Neuronal stem cell (in vitro differentiated cells): ENCODE measurements around the gene PREB. TPM values are rescaled to one million over a fixed set of nuclear protein-coding genes. Genes with fewer than 3 reads are reported as not detected.

ENCODE experiments used
- DNase-seq: peaks from one replicate; pipeline ENCODE4 v3.0.0-alpha.2; 2013; ENCODE audit warnings: low spot score
- H2AFZ ChIP-seq: one replicate; pipeline ENCODE4 v1.6.1; 2013; ENCODE audit warnings: mild to moderate bottlenecking, low read length, inconsistent platforms
- H2AK5ac ChIP-seq: 2 replicates; pipeline ENCODE4 v1.6.1; 2013; ENCODE audit warnings: low read depth, mild to moderate bottlenecking, inconsistent platforms, low read length, moderate library complexity, mixed read lengths
- H2BK120ac ChIP-seq: 2 replicates; pipeline ENCODE4 v1.6.1; 2013; ENCODE audit warnings: low read depth, mild to moderate bottlenecking, inconsistent platforms, low read length, moderate library complexity, mixed read lengths
- H2BK12ac ChIP-seq: one replicate; pipeline ENCODE4 v1.6.1; 2013; ENCODE audit warnings: low read length, inconsistent platforms
- H2BK15ac ChIP-seq: 2 replicates; pipeline ENCODE4 v1.6.1; 2013; ENCODE audit warnings: mild to moderate bottlenecking, low read length, inconsistent platforms, mixed read lengths
- H2BK5ac ChIP-seq: one replicate; pipeline ENCODE4 v1.6.1; 2013; ENCODE audit warnings: inconsistent platforms, mild to moderate bottlenecking, low read length, moderate library complexity
- H3K14ac ChIP-seq: one replicate; pipeline ENCODE4 v1.6.1; 2013; ENCODE audit warnings: low read length, inconsistent platforms
- H3K18ac ChIP-seq: 2 replicates; pipeline ENCODE4 v1.6.1; 2013; ENCODE audit warnings: low read length, inconsistent platforms
- H3K23ac ChIP-seq: 2 replicates; pipeline ENCODE4 v1.6.1; 2013; ENCODE audit warnings: low read depth, mild to moderate bottlenecking, mixed read lengths, low read length, inconsistent platforms; ENCODE audit not compliant: poor library complexity
- H3K27ac ChIP-seq: replicated peaks from 3 replicates; pipeline ENCODE4 v1.5.1; 2013; ENCODE audit warnings: low read length, inconsistent platforms
- H3K27me3 ChIP-seq, 3 experiments: 2 replicates each; pipeline ENCODE4 v1.6.1; 2013; ENCODE audit warnings: low read length in 3 of 3, mild to moderate bottlenecking in 2 of 3, inconsistent platforms in 1 of 3, low read depth in 1 of 3, mixed read lengths in 1 of 3, moderate library complexity in 1 of 3; ENCODE audit not compliant: control insufficient read depth in 3 of 3, insufficient read depth in 3 of 3
- H3K36me3 ChIP-seq, 2 donors: replicated peaks in 1 of 2; 2 replicates each; pipeline ENCODE4 v1.6.1; 2013; ENCODE audit warnings: low read length in 2 of 2; ENCODE audit not compliant: control insufficient read depth in 2 of 2, insufficient read depth in 2 of 2
- H3K4ac ChIP-seq: 2 replicates; pipeline ENCODE4 v1.6.1; 2013; ENCODE audit warnings: inconsistent platforms, mild to moderate bottlenecking, low read length, moderate library complexity
- H3K4me1 ChIP-seq, 2 donors: 1 replicate in 1 of 2; 2 replicates in 1 of 2; pipeline ENCODE4 v1.6.1; 2013; ENCODE audit warnings: low read length in 2 of 2, low read depth in 1 of 2; ENCODE audit not compliant: control insufficient read depth in 2 of 2, insufficient read depth in 1 of 2
- H3K4me2 ChIP-seq: one replicate; pipeline ENCODE4 v1.6.1; 2013; ENCODE audit warnings: mild to moderate bottlenecking, low read length, inconsistent platforms; ENCODE audit not compliant: insufficient read depth, poor library complexity, severe bottlenecking
- H3K4me3 ChIP-seq, 2 donors: 2 replicates each; pipeline ENCODE4 v1.5.1; 2013; ENCODE audit warnings: low read length in 2 of 2, mild to moderate bottlenecking in 2 of 2, inconsistent platforms in 1 of 2, moderate library complexity in 1 of 2
- H3K79me1 ChIP-seq: one replicate; pipeline ENCODE4 v1.6.1; 2013; ENCODE audit warnings: low read depth, mild to moderate bottlenecking, inconsistent platforms, low read length, moderate library complexity
- H3K9ac ChIP-seq: one replicate; pipeline ENCODE4 v1.6.1; 2013; ENCODE audit warnings: mild to moderate bottlenecking, low read depth, low read length, inconsistent platforms; ENCODE audit not compliant: poor library complexity
- H3K9me3 ChIP-seq, 2 donors: replicated peaks in 1 of 2; 2 replicates each; pipeline versions ENCODE3 to v1.6.1; 2013; ENCODE audit warnings: low read length in 2 of 2, mild to moderate bottlenecking in 2 of 2, inconsistent platforms in 1 of 2, low read depth in 1 of 2, mixed read lengths in 1 of 2, moderate library complexity in 1 of 2; ENCODE audit not compliant: control insufficient read depth in 2 of 2, insufficient read depth in 1 of 2
- H4K8ac ChIP-seq: one replicate; pipeline ENCODE4 v1.6.1; 2013; ENCODE audit warnings: low read depth, mild to moderate bottlenecking, inconsistent platforms, low read length, moderate library complexity
- H4K91ac ChIP-seq: one replicate; pipeline ENCODE4 v1.6.1; 2013; ENCODE audit warnings: low read length, low read depth, mild to moderate bottlenecking, inconsistent platforms; ENCODE audit not compliant: poor library complexity
- WGBS, 2 donors: extraction: QIAGEN DNeasy Blood & Tissue Kit; methylation state at CpG; one replicate each; pipeline ENCODE4 v1.1.7; 2013; ENCODE audit warnings: missing lambda C conversion rate in 2 of 2, mixed read lengths in 1 of 2; ENCODE audit not compliant: insufficient read length in 2 of 2, insufficient replicate concordance in 1 of 2; ENCODE audit errors: extremely low coverage in 2 of 2; 5-methylcytosine and 5-hydroxymethylcytosine counted together
- polyA plus RNA-seq, 2 experiments: library from polyadenylated mRNA; stranded (reverse); fragments of 200-250 nt; gene quantifications; one replicate each; pipeline ENCODE4 v1.2.3, GENCODE V29; 2013

Gene PREB
- 31.0 TPM for polyA plus RNA-seq (2013, experiment 1 of 2)
- polyA plus RNA-seq (2013, experiment 2 of 2), result 31.5 TPM

DNA sequence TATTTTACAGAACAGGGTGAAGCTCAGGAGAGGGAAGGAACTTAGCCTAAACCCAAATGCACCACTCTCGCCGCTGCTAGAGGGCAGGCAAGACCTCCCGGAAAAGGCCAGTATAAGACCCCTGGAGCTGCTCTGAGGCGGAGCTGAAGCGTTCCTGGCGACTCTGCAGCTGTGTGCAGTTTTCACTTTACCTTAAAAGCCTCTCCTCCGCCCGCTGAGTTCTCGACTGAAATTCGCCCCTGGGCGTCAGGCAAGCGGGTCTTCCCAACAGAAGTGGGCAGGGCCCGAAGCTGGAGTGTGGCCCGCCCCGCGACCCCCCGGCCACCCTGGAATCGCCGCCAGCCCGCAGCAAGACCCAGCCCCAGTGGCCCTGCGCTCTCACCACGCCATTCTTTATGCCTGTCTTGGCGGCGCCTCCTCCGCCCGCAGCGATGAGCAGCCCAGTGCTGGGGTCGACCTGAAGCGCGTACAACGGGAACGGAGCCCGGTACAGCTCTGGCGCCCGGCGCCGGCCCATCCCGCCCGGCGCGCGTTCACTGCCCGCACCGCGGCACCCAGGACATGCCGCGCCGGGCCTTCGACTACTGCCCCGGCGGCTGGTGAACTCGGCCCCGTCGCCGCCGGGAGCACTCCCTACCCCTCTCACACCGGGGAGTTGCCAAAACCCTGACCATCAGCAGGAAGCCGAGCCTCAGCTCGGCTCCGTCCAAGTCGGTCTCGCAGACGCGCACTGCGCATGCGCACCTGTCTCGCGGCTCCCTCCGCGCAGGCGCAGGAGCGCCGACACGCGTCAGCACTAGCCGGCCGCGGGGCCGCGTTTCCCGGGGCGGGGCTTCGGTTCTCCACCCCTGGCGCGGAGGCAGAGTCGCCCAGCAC lies at the start of gene PREB:
Gene PREB, minus strand, starts transcription at position 732 of the 876 bp plus-strand sequence. Its CDS starts 215 bp downstream, at position 517.
- peaks cover 5 to 8% of the 10 kb centered on the region in 2 donors for H3K4me1 ChIP-seq
- H3K27ac ChIP-seq, result peak within 1 kb of the TSS; percentile 32
- H4K8ac ChIP-seq, result peak within 1 kb of the TSS; percentile 70
- peak within 1 kb of the TSS; percentile 63 for H2BK15ac ChIP-seq
- H3K9me3 ChIP-seq, result no peaks in the 10 kb centered on the region
- no CpG with 5 or more reads among the region's 86 CpGs for WGBS, 2 donors
- H3K79me1 ChIP-seq, result peaks cover 9% of the 10 kb centered on the region
- H3K4ac ChIP-seq, result peak within 1 kb of the TSS; percentile 26
- H3K4me3 ChIP-seq, result peak within 1 kb of the TSS; percentile 95 to 98
- H3K4me2 ChIP-seq, result peak within 1 kb of the TSS; percentile 66
- H3K36me3 ChIP-seq, result peaks cover 28 to 41% of the 10 kb centered on the region in 2 donors
- peak within 1 kb of the TSS; percentile 87 for H3K18ac ChIP-seq
- peak within 1 kb of the TSS; percentile 75 for H4K91ac ChIP-seq
- H2BK5ac ChIP-seq, result peak within 1 kb of the TSS; percentile 40
- no peak within 1 kb of the TSS for H3K14ac ChIP-seq
- peak within 1 kb of the TSS; percentile 99 for H3K9ac ChIP-seq
- peak within 1 kb of the TSS; percentile 73 for H2BK12ac ChIP-seq
- peak within 1 kb of the TSS; percentile 98 for H2AFZ ChIP-seq
- no peak within 1 kb of the TSS for H2BK120ac ChIP-seq
- peaks cover 0 to 21% (median 0%) of the 10 kb centered on the region in 3 experiments for H3K27me3 ChIP-seq
- H2AK5ac ChIP-seq, result peak within 1 kb of the TSS; percentile 95
- H3K23ac ChIP-seq, result peak within 1 kb of the TSS; percentile 92
- DNase-seq, result peak; percentile 98

GRCh38 chr2:27184115-27184514 lies 49.7 kb upstream of the PREB start:
- Histone ChIP-seq H3K14ac (no peak overlapping the region), H3K4me3 (no peak overlapping the region), H3K9me3 (no peaks in the 10 kb centered on the region), H3K4me2 (no peak overlapping the region), H2BK120ac (no peak overlapping the region), H3K27ac (no peak overlapping the region), H2AK5ac (no peak overlapping the region), H2BK5ac (no peak overlapping the region), H3K79me1 (no peaks in the 10 kb centered on the region), H3K18ac (no peak overlapping the region), H3K23ac (no peak overlapping the region), H2AFZ (no peak overlapping the region), H4K91ac (no peak overlapping the region), H3K27me3 (peaks cover 0 to 23% (median 0%) of the 10 kb centered on the region in 3 experiments), H3K9ac (no peak overlapping the region), H3K4ac (no peak overlapping the region), H3K4me1 (no peaks in the 10 kb centered on the region), H2BK15ac (no peak overlapping the region), H2BK12ac (no peak overlapping the region), H3K36me3 (no peaks in the 10 kb centered on the region), H4K8ac (no peak overlapping the region)
- no peak for DNase-seq
- no CpG with 5 or more reads among the region's 4 CpGs for WGBS, 2 donors

- H3K4me3 ChIP-seq, result no peak overlapping the region
- H3K4me2 ChIP-seq, result no peak overlapping the region
- no peak overlapping the region for H3K9ac ChIP-seq
- H3K9me3 ChIP-seq, result no peaks in the 10 kb centered on the region
- H3K23ac ChIP-seq, result no peak overlapping the region
- H2BK15ac ChIP-seq, result no peak overlapping the region
- DNase-seq, result no peak
- H4K91ac ChIP-seq, result no peak overlapping the region
- no peaks in the 10 kb centered on the region for H3K79me1 ChIP-seq
- H3K27me3 ChIP-seq, result peaks cover 0 to 23% (median 0%) of the 10 kb centered on the region in 3 experiments
- no CpG with 5 or more reads among the region's 4 CpGs for WGBS, 2 donors
- no peak overlapping the region for H2BK12ac ChIP-seq
- no peaks in the 10 kb centered on the region for H3K36me3 ChIP-seq
- no peak overlapping the region for H2AK5ac ChIP-seq
- H4K8ac ChIP-seq, result no peak overlapping the region
- H2BK120ac ChIP-seq, result no peak overlapping the region
- no peak overlapping the region for H3K4ac ChIP-seq
- H3K27ac ChIP-seq, result no peak overlapping the region
- no peak overlapping the region for H3K18ac ChIP-seq
- H3K4me1 ChIP-seq, result no peaks in the 10 kb centered on the region
- H3K14ac ChIP-seq, result no peak overlapping the region
- no peak overlapping the region for H2BK5ac ChIP-seq
- H2AFZ ChIP-seq, result no peak overlapping the region
These were observed 47.9 kb upstream of the PREB start for GRCh38 chr2:27182346-27182745.

GRCh38 chr2:27179344-27180000 lies 45.0 kb upstream of the PREB start:
- H3K79me1 ChIP-seq, result no peaks in the 10 kb centered on the region
- no peak overlapping the region for H2AK5ac ChIP-seq
- H2BK5ac ChIP-seq, result no peak overlapping the region
- no peak overlapping the region for H3K27ac ChIP-seq
- H4K8ac ChIP-seq, result no peak overlapping the region
- no peak for DNase-seq
- no peaks in the 10 kb centered on the region for H3K9me3 ChIP-seq
- no peak overlapping the region for H2BK120ac ChIP-seq
- no peak overlapping the region for H3K23ac ChIP-seq
- no peak overlapping the region for H2BK15ac ChIP-seq
- WGBS, 2 donors, result no CpG with 5 or more reads among the region's 3 CpGs
- H3K27me3 ChIP-seq, result peaks cover 0 to 28% (median 0%) of the 10 kb centered on the region in 3 experiments
- H3K4me1 ChIP-seq, result no peaks in the 10 kb centered on the region
- no peak overlapping the region for H4K91ac ChIP-seq
- no peak overlapping the region for H3K18ac ChIP-seq
- H3K4me2 ChIP-seq, result no peak overlapping the region
- no peak overlapping the region for H2BK12ac ChIP-seq
- no peak overlapping the region for H3K4ac ChIP-seq
- H3K9ac ChIP-seq, result no peak overlapping the region
- no peaks in the 10 kb centered on the region for H3K36me3 ChIP-seq
- no peak overlapping the region for H3K14ac ChIP-seq
- H2AFZ ChIP-seq, result no peak overlapping the region
- H3K4me3 ChIP-seq, result no peak overlapping the region
